ENCODE measurements around the gene PKD2L2. TPM values are rescaled to one million over a fixed set of nuclear protein-coding genes. Genes with fewer than 3 reads are reported as not detected.

PKD2L2 gene
- total RNA-seq, 1 donor, result not detected

- Histone ChIP-seq H2AFZ (ENCODE audit: low read length) (no peak overlapping the region), H3K36me3 (ENCODE audit: insufficient read depth, low read length) (peaks cover 81% of the 10 kb centered on the region), H3K27ac (ENCODE audit: low read depth, low read length) (no peak overlapping the region), H3K4me1 (ENCODE audit: insufficient read depth, low read length) (no peaks in the 10 kb centered on the region), H3K79me2 (ENCODE audit: insufficient read depth, low read length) (no peaks in the 10 kb centered on the region), H4K20me1 (ENCODE audit: insufficient read depth, low read length) (no peaks in the 10 kb centered on the region), H3K27me3 (ENCODE audit: insufficient read depth, low read length) (no peaks in the 10 kb centered on the region), H3K4me3 (ENCODE audit: insufficient read depth, low read length) (no peak overlapping the region), H3K9me3 (ENCODE audit: low read depth, low read length) (no peaks in the 10 kb centered on the region), H3K4me2 (ENCODE audit: insufficient read depth, low read length) (no peak overlapping the region)
- TF ChIP-seq CTCF (IDR thresholded peaks at IDR 0.05; ENCODE audit: extremely low read depth, low read depth, low read length), result no peak
- DNase-seq (ENCODE audit: insufficient read length, low spot score, missing footprints), result no peak
Observed at GRCh38 chr5:137945825-137946224, 56.6 kb downstream of the PKD2L2 start.

DNA sequence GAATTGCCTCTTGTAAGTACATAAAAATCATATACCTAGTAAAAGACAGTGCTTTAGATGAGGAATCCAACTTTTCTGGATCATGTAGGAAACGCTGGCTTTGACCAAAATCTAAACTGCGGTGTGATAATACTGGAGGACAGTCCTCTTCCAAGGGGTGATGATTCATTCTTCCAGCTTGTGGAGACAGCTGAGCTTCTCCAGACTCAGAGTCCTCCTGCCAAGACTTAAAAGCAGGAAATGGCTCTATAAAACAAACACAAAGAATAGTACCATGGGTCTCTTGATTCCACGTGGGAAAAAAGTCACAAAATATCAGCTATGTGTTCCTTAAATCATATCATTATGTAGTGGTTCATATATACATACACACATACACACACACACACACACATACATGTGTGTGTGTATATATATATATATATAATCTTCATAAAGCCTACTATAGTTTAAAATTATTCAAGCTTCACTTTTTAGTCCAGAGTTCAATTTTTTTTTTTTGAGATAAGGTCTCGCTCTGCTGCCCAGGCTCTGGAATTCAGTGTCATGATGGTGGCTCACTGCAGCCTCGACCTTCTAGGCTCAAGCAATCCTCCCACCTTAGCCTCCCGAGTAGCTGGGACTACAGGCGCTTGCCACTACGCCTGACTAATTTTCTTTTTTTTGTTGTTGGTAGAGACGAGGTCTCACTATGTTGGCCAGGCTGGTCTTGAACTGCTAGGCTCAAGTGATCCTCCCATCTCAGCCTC, 65.0 kb downstream of the PKD2L2 start:
- peak overlapping the region; percentile 43 for H3K27ac ChIP-seq (ENCODE audit: low read depth, low read length)
- H3K4me3 ChIP-seq (ENCODE audit: insufficient read depth, low read length), result no peak overlapping the region
- H4K20me1 ChIP-seq (ENCODE audit: insufficient read depth, low read length), result no peaks in the 10 kb centered on the region
- peak; percentile 83 for DNase-seq (ENCODE audit: insufficient read length, low spot score, missing footprints)
- TF ChIP-seq CTCF (IDR thresholded peaks at IDR 0.05; ENCODE audit: extremely low read depth, low read depth, low read length), result no peak
- no peaks in the 10 kb centered on the region for H3K27me3 ChIP-seq (ENCODE audit: insufficient read depth, low read length)
- H3K4me1 ChIP-seq (ENCODE audit: insufficient read depth, low read length), result peaks cover 12% of the 10 kb centered on the region
- peaks cover 31% of the 10 kb centered on the region for H3K36me3 ChIP-seq (ENCODE audit: insufficient read depth, low read length)
- no peaks in the 10 kb centered on the region for H3K9me3 ChIP-seq (ENCODE audit: low read depth, low read length)
- peak overlapping the region; percentile 70 for H3K4me2 ChIP-seq (ENCODE audit: insufficient read depth, low read length)
- no peak overlapping the region for H2AFZ ChIP-seq (ENCODE audit: low read length)
- H3K79me2 ChIP-seq (ENCODE audit: insufficient read depth, low read length), result peaks cover 4% of the 10 kb centered on the region

DNA sequence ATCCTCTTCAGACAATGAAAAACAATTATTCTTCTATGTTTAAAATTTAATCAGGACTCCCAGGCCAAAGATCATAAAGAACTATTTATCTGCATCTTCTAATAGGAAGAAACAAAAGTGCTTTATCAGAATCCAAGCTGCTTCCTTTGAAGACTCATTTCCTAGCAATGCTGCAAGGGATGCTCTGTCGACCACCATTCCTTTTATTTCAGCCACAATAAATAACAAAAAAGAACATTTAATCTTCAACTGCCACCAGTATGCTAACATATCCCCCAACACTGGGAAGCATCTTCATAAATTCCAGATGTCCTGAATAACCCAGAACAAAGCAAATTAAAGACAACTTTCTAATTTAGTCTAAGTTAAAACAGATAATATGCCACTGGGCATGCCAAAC, 68.7 kb downstream of the PKD2L2 start:
- no peaks in the 10 kb centered on the region for H3K27me3 ChIP-seq (ENCODE audit: insufficient read depth, low read length)
- DNase-seq (ENCODE audit: insufficient read length, low spot score, missing footprints), result no peak
- no peaks in the 10 kb centered on the region for H4K20me1 ChIP-seq (ENCODE audit: insufficient read depth, low read length)
- H3K27ac ChIP-seq (ENCODE audit: low read depth, low read length), result no peak overlapping the region
- H3K4me2 ChIP-seq (ENCODE audit: insufficient read depth, low read length), result no peak overlapping the region
- H3K79me2 ChIP-seq (ENCODE audit: insufficient read depth, low read length), result peaks cover 10% of the 10 kb centered on the region
- no peaks in the 10 kb centered on the region for H3K9me3 ChIP-seq (ENCODE audit: low read depth, low read length)
- H3K36me3 ChIP-seq (ENCODE audit: insufficient read depth, low read length), result peaks cover 14% of the 10 kb centered on the region
- H3K4me3 ChIP-seq (ENCODE audit: insufficient read depth, low read length), result no peak overlapping the region
- no peak overlapping the region for H2AFZ ChIP-seq (ENCODE audit: low read length)
- H3K4me1 ChIP-seq (ENCODE audit: insufficient read depth, low read length), result peaks cover 12% of the 10 kb centered on the region
- no peak for TF ChIP-seq CTCF (IDR thresholded peaks at IDR 0.05; ENCODE audit: extremely low read depth, low read depth, low read length)

DNA sequence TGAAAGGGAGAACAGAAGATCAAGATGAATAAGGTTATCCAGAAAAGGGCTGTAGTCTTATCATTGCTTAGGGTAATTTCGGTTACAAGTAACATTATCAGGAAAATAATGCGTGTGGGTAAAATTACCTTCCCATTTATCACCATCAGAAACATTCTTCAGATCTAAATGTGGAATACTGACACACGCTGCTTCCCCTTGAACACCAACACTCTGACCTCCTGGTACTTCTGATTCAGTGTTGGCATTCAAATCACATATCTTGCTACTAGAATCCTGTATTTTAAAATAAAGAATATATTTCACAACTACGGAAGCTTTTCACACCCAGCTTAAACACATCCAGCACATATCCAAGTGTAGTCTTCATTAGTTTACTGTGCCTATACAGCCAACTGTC, 70.2 kb downstream of the PKD2L2 start:
- peaks cover 10% of the 10 kb centered on the region for H3K79me2 ChIP-seq (ENCODE audit: insufficient read depth, low read length)
- H4K20me1 ChIP-seq (ENCODE audit: insufficient read depth, low read length), result no peaks in the 10 kb centered on the region
- no peak for TF ChIP-seq CTCF (IDR thresholded peaks at IDR 0.05; ENCODE audit: extremely low read depth, low read depth, low read length)
- no peak overlapping the region for H3K27ac ChIP-seq (ENCODE audit: low read depth, low read length)
- H3K36me3 ChIP-seq (ENCODE audit: insufficient read depth, low read length), result peaks cover 12% of the 10 kb centered on the region
- H3K9me3 ChIP-seq (ENCODE audit: low read depth, low read length), result no peaks in the 10 kb centered on the region
- H3K4me1 ChIP-seq (ENCODE audit: insufficient read depth, low read length), result peaks cover 2% of the 10 kb centered on the region
- no peak overlapping the region for H2AFZ ChIP-seq (ENCODE audit: low read length)
- no peak overlapping the region for H3K4me2 ChIP-seq (ENCODE audit: insufficient read depth, low read length)
- DNase-seq (ENCODE audit: insufficient read length, low spot score, missing footprints), result no peak
- H3K4me3 ChIP-seq (ENCODE audit: insufficient read depth, low read length), result no peak overlapping the region
- no peaks in the 10 kb centered on the region for H3K27me3 ChIP-seq (ENCODE audit: insufficient read depth, low read length)
